Stomach smooth muscle (tissue), 2 donors: ENCODE data around the gene ZCCHC2.

Experiments used
- H3K27ac ChIP-seq: one replicate; pipeline ENCODE4 v1.7.0; 2013; ENCODE audit warnings: mild to moderate bottlenecking, low read length, inconsistent platforms
- H3K27me3 ChIP-seq, 2 donors: one replicate each; pipeline ENCODE4 v1.7.0; 2013; ENCODE audit warnings: low read length in 2 of 2; ENCODE audit not compliant: insufficient read depth in 2 of 2, control insufficient read depth in 1 of 2
- H3K36me3 ChIP-seq, 2 donors: one replicate each; pipeline ENCODE4 v1.7.0; 2013; ENCODE audit warnings: low read length in 2 of 2; ENCODE audit not compliant: control insufficient read depth in 2 of 2, insufficient read depth in 2 of 2
- H3K4me1 ChIP-seq: one replicate; pipeline ENCODE4 v1.7.0; 2013; ENCODE audit warnings: low read length; ENCODE audit not compliant: control insufficient read depth, insufficient read depth
- H3K4me3 ChIP-seq, 2 donors: one replicate each; pipeline ENCODE4 v1.7.0; 2013; ENCODE audit warnings: low read length in 2 of 2
- H3K9ac ChIP-seq, 2 donors: one replicate each; pipeline ENCODE4 v1.7.0; 2013; ENCODE audit warnings: low read length in 2 of 2, mild to moderate bottlenecking in 1 of 2
- H3K9me3 ChIP-seq, 2 donors: one replicate each; pipeline ENCODE4 v1.7.0; 2013; ENCODE audit warnings: low read length in 2 of 2; ENCODE audit not compliant: control insufficient read depth in 2 of 2
- donor health status: healthy.
- donor health status: Pancreatic carcinoma.

Gene ZCCHC2

DNA sequence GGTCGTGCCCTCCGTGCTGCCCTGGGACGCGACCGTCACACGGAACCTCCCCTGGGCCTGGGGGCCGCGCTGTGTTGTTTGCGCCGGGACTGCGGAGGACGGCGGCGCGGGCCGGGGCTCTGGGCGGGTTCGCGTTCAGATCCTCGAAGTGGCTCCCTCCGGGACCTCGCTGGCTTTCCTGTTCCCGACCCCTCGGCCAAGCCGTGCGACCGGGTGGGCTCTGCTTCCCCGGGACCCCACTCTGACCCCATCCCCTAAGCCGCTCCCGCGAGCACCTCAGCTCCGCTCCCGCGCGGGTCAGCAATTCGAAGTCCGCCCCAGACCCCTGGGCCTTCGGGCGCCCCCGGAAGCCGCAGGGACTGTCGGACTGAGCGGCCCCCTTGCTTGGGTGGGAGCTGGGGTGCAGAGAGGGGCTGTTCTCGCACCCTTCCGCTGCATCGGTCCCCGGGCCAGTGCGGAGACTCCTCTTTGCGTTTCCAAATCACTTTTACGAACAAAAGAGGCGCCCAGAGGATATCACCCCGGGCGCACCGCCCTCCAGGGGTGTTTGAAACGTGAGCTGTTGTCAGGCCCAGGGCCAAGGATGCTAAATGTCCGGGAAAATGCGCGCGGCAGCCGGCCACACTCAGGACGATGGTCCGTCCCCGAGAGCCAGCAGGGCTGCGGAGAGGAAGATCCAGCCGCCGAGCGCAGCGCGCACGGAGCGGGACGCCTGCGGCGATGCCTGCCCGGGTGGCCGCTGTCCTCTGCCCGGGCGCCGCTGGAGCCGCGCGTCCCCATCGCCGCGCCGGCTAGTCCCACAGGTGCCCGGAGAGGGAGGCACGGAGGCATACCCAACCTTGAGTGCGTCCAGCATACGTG is 73.5 kb downstream of the ZCCHC2 start:
- H3K9ac ChIP-seq, result no peak overlapping the region
- peak overlapping the region; percentile 52 to 63 for H3K4me3 ChIP-seq
- peaks cover 14% of the 10 kb centered on the region for H3K4me1 ChIP-seq
- peaks cover 26 to 32% of the 10 kb centered on the region in 2 donors for H3K27me3 ChIP-seq
- peaks cover 0 to 5% of the 10 kb centered on the region in 2 donors for H3K9me3 ChIP-seq
- no peak overlapping the region for H3K27ac ChIP-seq
- no peaks in the 10 kb centered on the region for H3K36me3 ChIP-seq

DNA sequence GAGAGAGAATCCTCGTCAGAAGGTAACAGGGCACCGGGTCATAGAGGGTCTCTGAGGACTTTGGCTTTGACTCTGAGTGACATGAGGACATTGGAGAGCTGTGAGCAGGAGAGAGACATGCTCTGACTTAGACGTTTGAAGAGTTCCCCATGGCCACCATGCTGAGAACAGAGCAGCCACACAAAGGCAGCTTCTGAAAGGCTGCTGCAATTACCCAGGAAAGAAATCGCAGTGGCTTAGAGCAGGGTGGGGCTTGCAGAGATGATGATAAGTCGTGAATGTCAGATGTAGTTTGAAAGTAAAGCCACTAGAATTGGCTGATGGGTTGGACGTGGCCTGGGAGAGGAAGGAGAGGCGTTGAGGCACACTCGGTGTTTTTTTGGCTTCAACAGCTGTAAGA is 79.0 kb downstream of the ZCCHC2 start:
- Histone ChIP-seq H3K27me3 (peaks cover 18 to 21% of the 10 kb centered on the region in 2 donors), H3K4me1 (peaks cover 5% of the 10 kb centered on the region), H3K4me3 (no peak overlapping the region), H3K27ac (no peak overlapping the region), H3K9ac (no peak overlapping the region), H3K9me3 (no peaks in the 10 kb centered on the region), H3K36me3 (no peaks in the 10 kb centered on the region)

DNA sequence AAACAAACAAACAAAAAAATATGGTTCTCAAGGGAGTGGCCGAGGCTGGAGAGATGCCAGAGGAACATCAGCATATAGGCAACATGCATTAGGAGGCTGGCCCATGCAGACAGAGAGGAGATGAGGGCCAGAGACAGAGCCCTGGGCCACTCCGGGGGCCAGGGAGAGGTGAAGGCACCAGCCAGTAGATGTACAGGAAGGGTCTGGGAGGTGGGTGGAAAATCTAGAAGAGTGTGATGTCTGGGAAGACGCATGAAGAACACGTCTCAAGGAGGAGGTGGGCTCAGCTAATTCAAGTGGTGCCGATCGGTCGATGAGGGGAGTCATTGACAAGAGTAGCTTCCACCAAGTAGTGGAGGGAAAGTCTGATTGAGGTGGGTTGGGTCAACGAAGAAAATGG is 79.9 kb downstream of the ZCCHC2 start:
- Histone ChIP-seq H3K9me3 (peaks cover 1 to 4% of the 10 kb centered on the region in 2 donors), H3K9ac (no peak overlapping the region), H3K4me3 (no peak overlapping the region), H3K36me3 (no peaks in the 10 kb centered on the region), H3K4me1 (no peaks in the 10 kb centered on the region), H3K27ac (no peak overlapping the region), H3K27me3 (peaks cover 12 to 16% of the 10 kb centered on the region in 2 donors)

DNA sequence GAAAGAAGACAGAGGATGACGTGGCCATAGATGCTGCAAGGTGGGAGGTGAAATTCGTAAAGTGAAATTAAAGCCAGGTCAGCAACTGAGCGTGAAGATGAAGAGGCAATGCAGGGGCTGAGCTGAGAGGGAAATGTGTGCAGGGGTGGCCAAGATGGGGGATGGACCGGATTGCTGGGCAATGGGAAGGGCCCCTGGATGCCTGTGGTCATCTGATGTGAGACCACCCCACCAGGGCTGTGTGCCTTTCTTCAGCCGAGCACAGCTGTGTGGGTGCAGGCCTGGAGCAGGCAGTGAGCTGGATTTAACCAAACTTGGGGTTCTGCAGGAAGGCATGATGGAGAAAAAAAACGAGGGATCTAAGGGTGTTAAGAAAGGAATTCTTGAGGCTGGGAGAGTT is 80.4 kb downstream of the ZCCHC2 start:
- peaks cover 2 to 4% of the 10 kb centered on the region in 2 donors for H3K9me3 ChIP-seq
- H3K27me3 ChIP-seq, result peaks cover 12 to 16% of the 10 kb centered on the region in 2 donors
- no peaks in the 10 kb centered on the region for H3K36me3 ChIP-seq
- H3K9ac ChIP-seq, result no peak overlapping the region
- no peak overlapping the region for H3K27ac ChIP-seq
- H3K4me3 ChIP-seq, result no peak overlapping the region
- no peaks in the 10 kb centered on the region for H3K4me1 ChIP-seq

DNA sequence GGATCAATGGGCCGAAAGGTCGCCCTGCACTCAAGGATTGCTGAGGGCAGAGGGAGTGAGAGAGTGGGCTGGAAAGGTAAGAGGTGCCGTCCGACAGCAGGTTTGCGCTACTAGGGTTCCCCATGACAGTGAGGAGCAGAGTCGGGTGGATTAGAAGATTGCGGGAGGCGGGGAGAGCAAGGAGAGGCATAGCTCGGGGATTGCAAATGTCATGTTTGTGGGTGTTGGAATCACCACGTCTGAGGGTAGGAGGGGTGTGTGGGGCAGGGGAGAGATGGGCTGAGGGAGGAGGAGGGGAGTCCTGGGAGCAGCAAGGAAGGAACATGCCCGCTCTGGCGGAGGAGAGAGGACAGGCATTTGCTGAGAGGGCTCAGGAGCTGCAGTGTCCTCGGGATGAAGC is 81.2 kb downstream of the ZCCHC2 start:
- peaks cover 2 to 4% of the 10 kb centered on the region in 2 donors for H3K9me3 ChIP-seq
- H3K9ac ChIP-seq, result no peak overlapping the region
- no peaks in the 10 kb centered on the region for H3K36me3 ChIP-seq
- H3K4me3 ChIP-seq, result no peak overlapping the region
- H3K4me1 ChIP-seq, result no peaks in the 10 kb centered on the region
- peaks cover 12% of the 10 kb centered on the region in 2 donors for H3K27me3 ChIP-seq
- no peak overlapping the region for H3K27ac ChIP-seq

DNA sequence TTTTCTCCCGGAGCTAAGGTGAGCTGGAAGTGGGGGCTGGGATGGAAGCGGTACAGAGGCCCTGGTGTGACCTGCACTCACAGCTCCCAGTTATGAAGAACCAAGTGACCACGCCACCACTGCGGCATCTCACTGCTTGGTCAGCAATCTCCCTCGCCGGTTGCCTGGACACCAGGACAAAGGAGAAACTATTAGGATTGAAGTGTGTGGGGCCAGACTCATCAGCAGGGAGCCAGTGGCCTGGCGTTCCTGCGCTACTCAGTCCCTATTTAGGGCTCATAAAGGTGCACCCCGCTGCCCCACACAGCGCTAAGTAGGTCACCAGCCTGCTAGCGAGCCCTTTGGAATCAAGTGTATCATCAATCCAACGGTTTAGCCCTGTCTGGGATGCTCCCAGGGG is 82.9 kb downstream of the ZCCHC2 start:
- Histone ChIP-seq H3K36me3 (no peaks in the 10 kb centered on the region), H3K9me3 (peaks cover 2 to 4% of the 10 kb centered on the region in 2 donors), H3K27ac (no peak overlapping the region), H3K9ac (no peak overlapping the region), H3K27me3 (peaks cover 1 to 9% of the 10 kb centered on the region in 2 donors), H3K4me1 (no peaks in the 10 kb centered on the region), H3K4me3 (no peak overlapping the region)

DNA sequence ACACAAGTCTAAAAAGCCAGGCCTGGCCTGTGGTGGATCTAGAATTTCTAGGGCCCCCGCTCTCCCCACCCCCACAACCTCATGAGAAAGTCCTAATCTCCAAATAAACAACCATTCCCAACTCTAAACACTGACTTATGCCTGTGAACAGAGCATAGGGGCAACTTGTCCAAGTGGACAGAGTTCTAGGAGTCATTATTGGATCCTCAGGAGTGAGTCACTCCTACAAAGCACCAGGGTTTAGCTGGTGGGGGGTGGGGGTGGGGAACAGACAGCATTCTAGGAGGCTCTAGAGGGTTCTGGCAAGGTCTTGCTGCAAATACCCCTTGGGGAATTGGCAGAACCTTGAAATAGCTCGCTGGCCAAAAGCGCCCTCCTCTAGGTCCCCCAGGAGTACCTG is 83.3 kb downstream of the ZCCHC2 start:
- Histone ChIP-seq H3K36me3 (no peaks in the 10 kb centered on the region), H3K27me3 (peaks cover 0 to 8% of the 10 kb centered on the region in 2 donors), H3K9ac (no peak overlapping the region), H3K4me1 (peaks cover 4% of the 10 kb centered on the region), H3K9me3 (peaks cover 2 to 4% of the 10 kb centered on the region in 2 donors), H3K27ac (no peak overlapping the region), H3K4me3 (no peak overlapping the region)

DNA sequence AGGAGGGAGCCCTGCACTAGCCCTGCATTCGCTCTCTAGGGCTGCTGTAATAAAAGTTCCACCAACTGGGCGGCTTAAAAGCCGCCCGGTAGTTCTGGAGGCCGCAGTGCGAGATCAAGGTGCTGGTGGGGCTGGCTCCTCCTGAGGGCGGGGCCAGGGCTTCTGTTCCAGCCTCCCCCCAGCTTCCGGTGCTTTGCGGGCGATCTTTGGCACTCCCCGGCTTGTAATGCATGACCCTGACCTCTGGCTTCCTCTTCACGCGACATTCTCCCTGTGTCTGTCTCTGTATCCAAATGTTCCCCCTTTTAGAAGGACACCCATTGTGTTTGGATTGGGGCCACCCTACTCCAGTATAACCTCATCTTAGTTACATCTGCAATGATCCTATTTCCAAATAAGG is 84.5 kb downstream of the ZCCHC2 start:
- H3K4me3 ChIP-seq, result no peak overlapping the region

DNA sequence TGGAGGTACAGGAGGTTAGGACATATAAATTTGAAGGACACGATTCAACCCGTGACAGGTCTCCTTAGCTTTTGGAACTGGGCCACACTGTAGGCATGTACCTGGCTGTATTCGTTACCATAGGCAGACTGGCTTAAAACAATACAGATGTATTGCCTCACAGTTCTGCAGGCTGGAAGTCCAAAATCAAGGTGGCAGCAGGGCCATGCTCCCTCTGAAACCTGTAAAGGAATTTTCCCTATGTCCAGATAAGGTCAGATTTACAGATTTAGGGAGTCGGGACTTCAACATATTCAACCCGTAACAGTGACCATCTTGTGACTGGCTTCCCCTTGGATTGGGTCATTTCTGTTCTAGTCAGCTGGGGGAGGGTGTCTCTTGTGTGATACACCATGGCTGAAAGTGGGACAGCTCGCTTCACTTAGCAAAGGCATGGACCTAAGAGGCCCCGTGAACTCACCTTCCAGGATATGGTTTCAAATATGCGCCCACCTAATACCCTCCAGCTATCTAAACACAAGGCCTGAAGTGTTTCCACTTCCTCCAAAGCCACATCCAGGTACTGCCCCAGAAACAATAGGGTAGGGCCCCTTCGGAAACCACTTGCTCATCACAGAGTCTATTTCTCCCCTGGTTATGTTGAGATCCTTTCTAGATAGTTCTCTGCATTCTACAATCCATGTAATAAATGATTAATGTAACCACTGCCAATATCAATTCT is 85.0 kb downstream of the ZCCHC2 start:
- H3K27me3 ChIP-seq, result peaks cover 0 to 4% of the 10 kb centered on the region in 2 donors
- no peak overlapping the region for H3K27ac ChIP-seq
- H3K9me3 ChIP-seq, result peaks cover 2 to 4% of the 10 kb centered on the region in 2 donors
- H3K4me1 ChIP-seq, result peaks cover 11% of the 10 kb centered on the region
- no peaks in the 10 kb centered on the region for H3K36me3 ChIP-seq
- no peak overlapping the region for H3K4me3 ChIP-seq
- H3K9ac ChIP-seq, result no peak overlapping the region

More for the DNA sequence above, 84.5 kb downstream of the ZCCHC2 start:
- Histone ChIP-seq H3K4me1 (peaks cover 11% of the 10 kb centered on the region), H3K9me3 (peaks cover 2 to 4% of the 10 kb centered on the region in 2 donors), H3K27me3 (peaks cover 0 to 4% of the 10 kb centered on the region in 2 donors), H3K27ac (no peak overlapping the region), H3K36me3 (no peaks in the 10 kb centered on the region), H3K9ac (no peak overlapping the region)

DNA sequence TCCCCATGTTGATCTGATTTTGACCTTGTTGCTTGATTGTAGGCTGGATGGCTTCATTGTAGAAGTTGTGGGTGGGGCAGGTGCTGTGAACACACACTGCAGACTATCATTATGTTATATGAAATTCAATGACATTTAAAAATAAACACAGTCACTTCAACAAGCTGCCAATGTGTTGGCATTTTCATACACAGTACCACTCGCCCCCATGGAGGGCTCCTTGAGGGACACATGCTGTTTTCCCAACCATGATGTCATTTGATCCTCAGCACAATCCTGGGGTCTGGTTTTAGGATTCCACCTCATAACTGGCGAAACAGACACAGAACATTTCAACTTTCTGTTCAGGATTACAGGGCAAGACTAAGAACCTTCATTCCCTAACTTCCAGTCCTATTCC is 86.9 kb downstream of the ZCCHC2 start:
- H3K36me3 ChIP-seq, result no peaks in the 10 kb centered on the region
- H3K4me1 ChIP-seq, result peaks cover 11% of the 10 kb centered on the region
- H3K27ac ChIP-seq, result no peak overlapping the region
- H3K27me3 ChIP-seq, result peaks cover 0 to 4% of the 10 kb centered on the region in 2 donors
- no peak overlapping the region for H3K9ac ChIP-seq
- peaks cover 2 to 4% of the 10 kb centered on the region in 2 donors for H3K9me3 ChIP-seq
- H3K4me3 ChIP-seq, result no peak overlapping the region
